AG04449 (cell line): ENCODE measurements around the gene CDC20.

ENCODE experiments used
- CTCF ChIA-PET: fragments of 350-600 bp; formaldehyde crosslinking; extraction: SDS; loops from one replicate; lab custom pipeline; 2021; ENCODE audit warnings: antibody characterized with exemption; lab: Yijun Ruan, JAX
- POLR2A ChIA-PET: fragments of 400-600, 350-600 bp; formaldehyde crosslinking; extraction: SDS; loops from one replicate; lab custom pipeline; 2020; ENCODE audit warnings: antibody characterized with exemption, inconsistent platforms; lab: Yijun Ruan, JAX
- DNase-seq: peaks from one replicate; pipeline ENCODE4 v3.0.0-alpha.2; 2010; ENCODE audit warnings: low read depth, low spot score
- H3K4me3 ChIP-seq: 2 replicates; pipeline ENCODE4 v1.5.1; 2011; ENCODE audit warnings: low read depth, mild to moderate bottlenecking, control low read depth, low read length
- TF ChIP-seq, protein P1 (sequence below): IDR thresholded peaks from one replicate; pipeline ENCODE4 v1.5.1; 2011; ENCODE audit warnings: mild to moderate bottlenecking, moderate library complexity, low read length, control low read depth, inconsistent platforms; ENCODE audit not compliant: insufficient read depth; ENCODE audit errors: missing control alignments

CDC20 gene

DNA sequence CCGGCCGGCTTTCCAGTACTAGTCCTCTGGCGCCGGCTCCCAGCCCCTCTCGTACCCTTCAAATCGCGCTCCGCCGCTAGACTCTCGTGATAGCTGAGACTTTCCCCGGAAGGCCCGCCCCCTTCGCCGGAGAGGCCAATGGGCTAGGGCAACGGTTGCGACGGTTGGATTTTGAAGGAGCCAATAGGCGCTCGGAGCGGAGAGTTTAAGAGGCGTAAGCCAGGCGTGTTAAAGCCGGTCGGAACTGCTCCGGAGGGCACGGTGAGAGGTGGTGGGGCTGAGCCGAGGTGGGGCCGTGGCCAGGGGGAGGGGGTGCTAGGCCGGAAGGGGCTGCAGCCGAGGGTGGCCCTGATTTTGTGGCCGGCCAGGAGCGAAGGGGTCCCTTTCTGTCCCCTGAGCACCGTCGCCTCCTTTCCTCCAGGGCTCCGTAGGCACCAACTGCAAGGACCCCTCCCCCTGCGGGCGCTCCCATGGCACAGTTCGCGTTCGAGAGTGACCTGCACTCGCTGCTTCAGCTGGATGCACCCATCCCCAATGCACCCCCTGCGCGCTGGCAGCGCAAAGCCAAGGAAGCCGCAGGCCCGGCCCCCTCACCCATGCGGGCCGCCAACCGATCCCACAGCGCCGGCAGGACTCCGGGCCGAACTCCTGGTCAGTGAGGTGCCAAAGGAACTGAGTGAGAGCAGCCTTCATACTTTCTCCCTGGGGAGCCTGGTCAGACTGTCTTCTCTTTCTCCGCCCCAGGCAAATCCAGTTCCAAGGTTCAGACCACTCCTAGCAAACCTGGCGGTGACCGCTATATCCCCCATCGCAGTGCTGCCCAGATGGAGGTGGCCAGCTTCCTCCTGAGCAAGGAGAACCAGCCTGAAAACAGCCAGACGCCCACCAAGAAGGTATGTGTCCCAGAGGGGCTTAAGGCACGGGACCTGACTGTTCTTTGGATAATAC is at the start of gene CDC20:
TSS of gene CDC20 (plus strand) at position 236 of the 948 bp plus-strand sequence. CDS start at position 471, 235 bp downstream.
- CTCF ChIA-PET, result interaction anchor here (0.7 to 2.8 kb wide), 9 partner anchors 9 to 132 kb away, joined by 3 to 24 read pairs (median 6); partner anchors contain the start of genes ELOVL1, MED8 and SZT2
- DNase-seq, result peak; percentile 58
- H3K4me3 ChIP-seq, result peak within 1 kb of the TSS; percentile 74
- TF ChIP-seq, protein P1, sequence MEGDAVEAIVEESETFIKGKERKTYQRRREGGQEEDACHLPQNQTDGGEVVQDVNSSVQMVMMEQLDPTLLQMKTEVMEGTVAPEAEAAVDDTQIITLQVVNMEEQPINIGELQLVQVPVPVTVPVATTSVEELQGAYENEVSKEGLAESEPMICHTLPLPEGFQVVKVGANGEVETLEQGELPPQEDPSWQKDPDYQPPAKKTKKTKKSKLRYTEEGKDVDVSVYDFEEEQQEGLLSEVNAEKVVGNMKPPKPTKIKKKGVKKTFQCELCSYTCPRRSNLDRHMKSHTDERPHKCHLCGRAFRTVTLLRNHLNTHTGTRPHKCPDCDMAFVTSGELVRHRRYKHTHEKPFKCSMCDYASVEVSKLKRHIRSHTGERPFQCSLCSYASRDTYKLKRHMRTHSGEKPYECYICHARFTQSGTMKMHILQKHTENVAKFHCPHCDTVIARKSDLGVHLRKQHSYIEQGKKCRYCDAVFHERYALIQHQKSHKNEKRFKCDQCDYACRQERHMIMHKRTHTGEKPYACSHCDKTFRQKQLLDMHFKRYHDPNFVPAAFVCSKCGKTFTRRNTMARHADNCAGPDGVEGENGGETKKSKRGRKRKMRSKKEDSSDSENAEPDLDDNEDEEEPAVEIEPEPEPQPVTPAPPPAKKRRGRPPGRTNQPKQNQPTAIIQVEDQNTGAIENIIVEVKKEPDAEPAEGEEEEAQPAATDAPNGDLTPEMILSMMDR, result no peak
- POLR2A ChIA-PET, result interaction anchor here (0.8 to 1.6 kb wide), 4 partner anchors 9 to 38 kb away, joined by 3 to 18 read pairs (median 4); partner anchors contain the start of gene ELOVL1

GRCh38 chr1:43309405-43310025 is 49.3 kb upstream of the CDC20 start:
- POLR2A ChIA-PET, result interaction anchor here (0.5 kb wide), 1 partner anchor 48 kb away, joined by 3 read pairs; no protein-coding TSS in a partner anchor

GRCh38 chr1:43311521-43311920 is 47.3 kb upstream of the CDC20 start:
- no peak for DNase-seq
- no peak overlapping the region for H3K4me3 ChIP-seq
- TF ChIP-seq, protein P1, result no peak
- ChIA-PET POLR2A (no interaction called here), CTCF (no interaction called here)

More at GRCh38 chr1:43309405-43310025, 49.3 kb upstream of the CDC20 start:
- DNase-seq, result no peak
- no peak overlapping the region for H3K4me3 ChIP-seq
- TF ChIP-seq, protein P1, result no peak
- CTCF ChIA-PET, result no interaction called here

DNA sequence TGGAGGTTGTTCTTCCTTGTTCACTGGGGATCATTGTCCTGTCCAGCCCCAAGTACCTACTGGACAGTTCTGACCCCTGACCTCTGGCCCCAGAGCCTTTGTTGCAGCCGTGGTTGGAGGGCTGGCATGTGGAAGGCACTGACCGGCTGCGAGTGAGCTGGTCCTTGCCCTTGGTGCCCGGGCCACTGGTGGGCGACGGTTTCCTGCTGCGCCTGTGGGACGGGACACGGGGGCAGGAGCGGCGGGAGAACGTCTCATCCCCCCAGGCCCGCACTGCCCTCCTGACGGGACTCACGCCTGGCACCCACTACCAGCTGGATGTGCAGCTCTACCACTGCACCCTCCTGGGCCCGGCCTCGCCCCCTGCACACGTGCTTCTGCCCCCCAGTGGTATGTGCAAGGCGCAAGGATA is 46.6 kb upstream of the CDC20 start:
- H3K4me3 ChIP-seq, result no peak overlapping the region
- DNase-seq, result no peak
- TF ChIP-seq, protein P1, result no peak
- CTCF ChIA-PET, result no interaction called here
- POLR2A ChIA-PET, result no interaction called here

DNA sequence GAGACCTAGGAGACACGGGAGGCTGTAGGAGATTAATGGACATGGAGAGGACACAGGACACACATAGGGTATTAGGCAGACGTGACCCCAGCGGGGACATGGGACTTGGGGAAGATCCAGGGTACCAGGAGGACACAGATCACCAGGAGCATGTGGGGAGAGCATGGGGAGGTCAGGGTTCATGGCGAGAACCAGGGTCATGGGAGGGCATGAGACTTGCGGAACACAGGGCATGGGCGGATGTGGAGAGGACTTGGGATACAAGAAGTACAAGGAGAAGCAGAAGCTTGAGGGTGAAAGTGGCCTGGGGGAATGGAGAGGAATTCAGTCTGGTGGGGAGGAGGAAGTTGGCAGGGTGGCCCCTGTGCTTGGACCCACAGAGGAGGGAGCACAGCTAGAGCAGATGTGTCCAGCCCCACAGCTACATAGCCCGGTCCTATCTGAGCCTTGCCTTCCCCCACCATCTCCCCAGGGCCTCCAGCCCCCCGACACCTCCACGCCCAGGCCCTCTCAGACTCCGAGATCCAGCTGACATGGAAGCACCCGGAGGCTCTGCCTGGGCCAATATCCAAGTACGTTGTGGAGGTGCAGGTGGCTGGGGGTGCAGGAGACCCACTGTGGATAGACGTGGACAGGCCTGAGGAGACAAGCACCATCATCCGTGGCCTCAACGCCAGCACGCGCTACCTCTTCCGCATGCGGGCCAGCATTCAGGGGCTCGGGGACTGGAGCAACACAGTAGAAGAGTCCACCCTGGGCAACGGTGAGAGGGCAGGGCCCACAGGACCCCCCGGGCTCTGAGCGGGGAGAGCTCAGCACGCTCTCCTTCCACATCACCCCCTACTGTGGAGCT is 45.9 kb upstream of the CDC20 start:
- no peak overlapping the region for H3K4me3 ChIP-seq
- ChIA-PET POLR2A (interaction anchor here (0.7 kb wide), 1 partner anchor 17 kb away, joined by 3 read pairs; no protein-coding TSS in a partner anchor), CTCF (no interaction called here)
- no peak for DNase-seq
- TF ChIP-seq, protein P1, result no peak
